Liver (tissue), 9 donors: ENCODE data around the gene IP6K3. TPM values are rescaled to one million over a fixed set of nuclear protein-coding genes. Genes with fewer than 3 reads are reported as not detected.

ENCODE experiments used
- DNase-seq: peaks from one replicate; pipeline ENCODE4 v3.0.0-alpha.2; 2017; ENCODE audit warnings: low spot score
- H3K27ac ChIP-seq, 2 donors: one replicate each; pipeline ENCODE4 v1.7.0; 2013; ENCODE audit warnings: inconsistent platforms in 2 of 2, low read length in 2 of 2, control low read depth in 1 of 2, low read depth in 1 of 2, mild to moderate bottlenecking in 1 of 2
- H3K27me3 ChIP-seq, 4 donors: one replicate each; pipeline versions ENCODE4 v1.6.1 to v1.7.0; 2013; ENCODE audit warnings: low read length in 3 of 4, inconsistent platforms in 1 of 4, mild to moderate bottlenecking in 1 of 4, moderate library complexity in 1 of 4; ENCODE audit not compliant: control insufficient read depth in 4 of 4, insufficient read depth in 4 of 4
- H3K36me3 ChIP-seq, 4 donors: one replicate each; pipeline versions ENCODE4 v1.6.1 to v1.7.0; 2013; ENCODE audit warnings: low read length in 3 of 4, mild to moderate bottlenecking in 3 of 4, low read depth in 1 of 4, moderate library complexity in 1 of 4; ENCODE audit not compliant: control insufficient read depth in 4 of 4, insufficient read depth in 3 of 4
- H3K4me1 ChIP-seq, 4 donors: one replicate each; pipeline versions ENCODE4 v1.6.1 to v1.7.0; 2013; ENCODE audit warnings: low read length in 3 of 4, mild to moderate bottlenecking in 3 of 4, moderate library complexity in 1 of 4; ENCODE audit not compliant: control insufficient read depth in 4 of 4, insufficient read depth in 4 of 4
- H3K4me3 ChIP-seq, 3 donors: one replicate each; pipeline versions ENCODE4 v1.6.1 to v1.7.0; 2013; ENCODE audit warnings: low read length in 3 of 3, control low read depth in 1 of 3, low read depth in 1 of 3, mild to moderate bottlenecking in 1 of 3
- H3K9ac ChIP-seq, 2 donors: one replicate each; pipeline ENCODE4 v1.7.0; 2013; ENCODE audit warnings: low read length in 2 of 2, mild to moderate bottlenecking in 2 of 2, moderate library complexity in 2 of 2, control low read depth in 1 of 2, low read depth in 1 of 2
- H3K9me3 ChIP-seq, 4 donors: one replicate each; pipeline versions ENCODE4 v1.6.1 to v1.7.0; 2013; ENCODE audit warnings: low read length in 3 of 4; ENCODE audit not compliant: control insufficient read depth in 4 of 4
- ATF3 ChIP-seq: IDR thresholded peaks from 2 replicates; pipeline ENCODE4 v1.6.1; 2016; ENCODE audit warnings: antibody characterized with exemption
- CTCF ChIP-seq: fragments of 150-350 bp; IDR thresholded peaks from 2 replicates; pipeline ENCODE4 v1.5.1; 2017; ENCODE audit warnings: improper control_type of control experiment, low read depth, low read length; ENCODE audit not compliant: missing input control
- EGR1 ChIP-seq, 2 donors: IDR thresholded peaks; 2 replicates each; pipeline ENCODE4 v1.6.1; 2016 to 2018; ENCODE audit warnings: antibody characterized with exemption in 2 of 2, low read depth in 2 of 2
- FOXA1 ChIP-seq: IDR thresholded peaks from 2 replicates; pipeline ENCODE4 v1.6.1; 2016; ENCODE audit warnings: antibody characterized with exemption
- FOXA2 ChIP-seq: IDR thresholded peaks from 2 replicates; pipeline ENCODE4 v1.6.1; 2016; ENCODE audit warnings: antibody characterized with exemption
- GABPA ChIP-seq, 2 donors: IDR thresholded peaks in 1 of 2; conservative IDR thresholded peaks in 1 of 2; 2 replicates each; pipeline ENCODE4 v1.6.1; 2016; ENCODE audit warnings: antibody characterized with exemption in 2 of 2, mild to moderate bottlenecking in 1 of 2, moderate library complexity in 1 of 2
- HNF4G ChIP-seq: IDR thresholded peaks from 2 replicates; pipeline ENCODE4 v1.6.1; 2016; ENCODE audit warnings: antibody characterized with exemption
- JUND ChIP-seq, 2 donors: IDR thresholded peaks; 2 replicates each; pipeline ENCODE4 v1.6.1; 2016; ENCODE audit warnings: antibody characterized with exemption in 2 of 2
- MAX ChIP-seq: IDR thresholded peaks from 2 replicates; pipeline ENCODE4 v1.6.1; 2016; ENCODE audit warnings: antibody characterized with exemption
- NR2F2 ChIP-seq: IDR thresholded peaks from 2 replicates; pipeline ENCODE4 v1.6.1; 2016; ENCODE audit warnings: antibody characterized with exemption
- REST ChIP-seq: IDR thresholded peaks from 2 replicates; pipeline ENCODE4 v1.6.1; 2016; ENCODE audit warnings: antibody characterized with exemption, mild to moderate bottlenecking
- RXRA ChIP-seq, 2 donors: IDR thresholded peaks; 2 replicates each; pipeline ENCODE4 v1.6.1; 2017 to 2018; ENCODE audit warnings: antibody characterized with exemption in 2 of 2, mild to moderate bottlenecking in 1 of 2
- SP1 ChIP-seq: IDR thresholded peaks from 2 replicates; pipeline ENCODE4 v1.6.1; 2018; ENCODE audit warnings: antibody characterized with exemption, mild to moderate bottlenecking
- TAF1 ChIP-seq: conservative IDR thresholded peaks from 2 replicates; pipeline ENCODE4 v1.6.1; 2016; ENCODE audit warnings: antibody characterized with exemption, mild to moderate bottlenecking
- YY1 ChIP-seq: IDR thresholded peaks from 2 replicates; pipeline ENCODE4 v1.6.1; 2016; ENCODE audit warnings: antibody characterized with exemption, mild to moderate bottlenecking
- ZBTB33 ChIP-seq: IDR thresholded peaks from 2 replicates; pipeline ENCODE4 v1.6.1; 2016; ENCODE audit warnings: antibody characterized with exemption
- WGBS: extraction: QIAGEN DNeasy Blood & Tissue Kit; methylation state at CpG from one replicate; pipeline ENCODE4 v1.1.7; 2013; 5-methylcytosine and 5-hydroxymethylcytosine counted together
- polyA plus RNA-seq, 2 donors: library from polyadenylated mRNA; stranded (reverse) in 1 of 2; unstranded in 1 of 2; fragments of 200-250 nt in 1 of 2; fragments of >200 nt in 1 of 2; fragmentation: Nextera tagmentation in 1 of 2; extraction: Ambion mirVana in 1 of 2; gene quantifications; one replicate each; pipeline versions ENCODE4 v1.2.1 to v1.2.3, GENCODE V29; 2013 to 2015
- total RNA-seq, 2 donors: library from RNA; depleted of rRNA; stranded (reverse); fragments of >200 nt; gene quantifications; one replicate each; pipeline ENCODE4 v1.2.3, GENCODE V29; 2014
- donor health status: healthy.
- donor health status: healthy.
- donor health status: healthy.
- donor health status: healthy.
- donor health status: healthy.

IP6K3 gene
- total and polyA plus RNA-seq, 4 donors: 1.5 to 12.9 (median 6.7) TPM

- no peaks in the 10 kb centered on the region for H3K9me3 ChIP-seq
- TF ChIP-seq TAF1: no peak
- no peak for TF ChIP-seq SP1
- no peak for TF ChIP-seq NR2F2
- no peak for TF ChIP-seq FOXA1
- no peak for TF ChIP-seq GABPA (IDR thresholded peaks at IDR 0.05 in 1 of 2, conservative IDR thresholded peaks at IDR 0.05 in 1 of 2)
- TF ChIP-seq ATF3: no peak
- TF ChIP-seq JUND (IDR thresholded peaks at IDR 0.05): no peak
- TF ChIP-seq REST: no peak
- no peak for TF ChIP-seq CTCF
- no peak for TF ChIP-seq RXRA (IDR thresholded peaks at IDR 0.05)
- TF ChIP-seq EGR1 (IDR thresholded peaks at IDR 0.05; ENCODE audit: low read depth in 2 of 2): no peak
- TF ChIP-seq YY1: no peak
- TF ChIP-seq ZBTB33: no peak
- no peak for DNase-seq
- H3K4me3 ChIP-seq: no peak overlapping the region
- no peaks in the 10 kb centered on the region for H3K36me3 ChIP-seq
- peak overlapping the region in 1 of 2 donors; percentile 44 for H3K27ac ChIP-seq
- no peak overlapping the region for H3K9ac ChIP-seq
- whole genome bisulfite sequencing: 57% methylated on average over 8 of the region's 8 CpGs
- no peaks in the 10 kb centered on the region for H3K27me3 ChIP-seq
- H3K4me1 ChIP-seq: peaks cover 0 to 16% (median 14%) of the 10 kb centered on the region in 4 donors
Observed at GRCh38 chr6:33716890-33717632, 29.6 kb downstream of the IP6K3 start.

GRCh38 chr6:33716379-33716778 is 30.3 kb downstream of the IP6K3 start:
- Histone ChIP-seq H3K27me3 (no peaks in the 10 kb centered on the region), H3K9me3 (no peaks in the 10 kb centered on the region), H3K4me3 (no peak overlapping the region), H3K4me1 (peaks cover 0 to 21% (median 17%) of the 10 kb centered on the region in 4 donors), H3K27ac (no peak overlapping the region), H3K36me3 (no peaks in the 10 kb centered on the region), H3K9ac (no peak overlapping the region)
- no peak for DNase-seq
- TF ChIP-seq CTCF: no peak
- TF ChIP-seq TAF1: no peak
- no peak for TF ChIP-seq FOXA2
- TF ChIP-seq JUND (IDR thresholded peaks at IDR 0.05): no peak
- no peak for TF ChIP-seq MAX
- no peak for TF ChIP-seq HNF4G
- no peak for TF ChIP-seq RXRA (IDR thresholded peaks at IDR 0.05)
- TF ChIP-seq YY1: no peak
- WGBS: 66% methylated on average over 7 of the region's 7 CpGs
